ENCODE measurements around the gene ANKIB1. TPM values are rescaled to one million over a fixed set of nuclear protein-coding genes. Genes with fewer than 3 reads are reported as not detected.

Gene ANKIB1
- total RNA-seq, 3 donors from 2014 or later (not counting 1 experiment from before 2014, with no cell fraction given), result 70.6 to 90.2 (median 86.6) TPM

DNA sequence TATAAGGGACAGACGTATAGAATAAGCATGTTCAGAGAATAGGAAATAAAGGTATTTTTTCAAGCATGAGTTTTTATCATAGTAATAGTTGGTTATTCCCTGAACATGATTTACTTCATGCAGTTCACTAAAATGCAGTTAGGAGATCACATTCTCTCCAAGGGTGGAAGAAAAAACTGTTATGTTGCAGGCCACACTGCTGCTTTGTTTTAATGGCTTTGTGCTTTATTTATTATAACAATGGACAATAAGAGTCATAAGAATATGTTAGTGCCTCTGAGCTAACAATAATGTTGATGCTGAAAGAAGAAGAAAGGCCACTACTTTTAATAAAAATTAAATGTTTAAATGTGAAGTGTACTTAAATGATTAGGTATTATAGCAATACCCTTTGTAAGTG, 123.0 kb downstream of the ANKIB1 start:
- Histone ChIP-seq H3K27me3 (ENCODE audit: control insufficient read depth, insufficient read depth, low read length) (no peaks in the 10 kb centered on the region), H3K4me3 (ENCODE audit: low read length) (no peak overlapping the region), H3K4me1 (ENCODE audit: control insufficient read depth, insufficient read depth, low read length) (no peaks in the 10 kb centered on the region), H3K36me3 (ENCODE audit: control insufficient read depth, insufficient read depth, low read length) (peaks cover 21% of the 10 kb centered on the region), H3K9me3 (ENCODE audit: control insufficient read depth, insufficient read depth, low read length) (no peaks in the 10 kb centered on the region), H3K27ac (ENCODE audit: low read length) (no peak overlapping the region)
- 100% methylated on average over 1 of the region's 1 CpG for WGBS (ENCODE audit: insufficient coverage)
- Mint-ChIP-seq H3K27me3 (ENCODE audit: low read depth in 2 of 2) (no peaks in the 10 kb centered on the region), H3K36me3 (peaks cover 6% of the 10 kb centered on the region), H3K27ac (no peak overlapping the region), H3K4me1 (no peaks in the 10 kb centered on the region), H3K4me3 (no peak overlapping the region), H3K9me3 (no peaks in the 10 kb centered on the region)
- TF ChIP-seq, protein P1, sequence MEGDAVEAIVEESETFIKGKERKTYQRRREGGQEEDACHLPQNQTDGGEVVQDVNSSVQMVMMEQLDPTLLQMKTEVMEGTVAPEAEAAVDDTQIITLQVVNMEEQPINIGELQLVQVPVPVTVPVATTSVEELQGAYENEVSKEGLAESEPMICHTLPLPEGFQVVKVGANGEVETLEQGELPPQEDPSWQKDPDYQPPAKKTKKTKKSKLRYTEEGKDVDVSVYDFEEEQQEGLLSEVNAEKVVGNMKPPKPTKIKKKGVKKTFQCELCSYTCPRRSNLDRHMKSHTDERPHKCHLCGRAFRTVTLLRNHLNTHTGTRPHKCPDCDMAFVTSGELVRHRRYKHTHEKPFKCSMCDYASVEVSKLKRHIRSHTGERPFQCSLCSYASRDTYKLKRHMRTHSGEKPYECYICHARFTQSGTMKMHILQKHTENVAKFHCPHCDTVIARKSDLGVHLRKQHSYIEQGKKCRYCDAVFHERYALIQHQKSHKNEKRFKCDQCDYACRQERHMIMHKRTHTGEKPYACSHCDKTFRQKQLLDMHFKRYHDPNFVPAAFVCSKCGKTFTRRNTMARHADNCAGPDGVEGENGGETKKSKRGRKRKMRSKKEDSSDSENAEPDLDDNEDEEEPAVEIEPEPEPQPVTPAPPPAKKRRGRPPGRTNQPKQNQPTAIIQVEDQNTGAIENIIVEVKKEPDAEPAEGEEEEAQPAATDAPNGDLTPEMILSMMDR (IDR thresholded peaks at IDR 0.05), result no peak
- intact Hi-C loops (cut with micrococcal nuclease), result no loop called here
- DNase-seq, result no peak
- ATAC-seq, result no peak

DNA sequence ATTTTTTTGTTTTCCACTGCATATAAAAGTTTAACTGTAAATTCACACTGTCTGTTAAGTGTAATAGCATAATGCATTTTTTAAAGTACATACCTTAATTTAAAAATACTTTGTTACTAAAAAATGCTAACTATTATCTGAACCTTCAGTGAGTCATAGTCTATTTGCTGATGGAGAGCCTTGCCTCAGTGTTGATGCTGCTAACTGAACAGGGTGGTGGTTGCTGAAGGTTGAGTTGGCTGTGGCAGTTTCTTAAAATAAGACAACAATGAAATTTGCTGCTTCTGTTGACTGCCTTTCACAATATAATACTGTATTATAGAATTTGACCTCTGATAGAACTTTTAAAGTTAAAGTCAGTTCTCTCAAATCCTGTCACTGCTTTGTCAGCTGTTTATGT, 129.2 kb downstream of the ANKIB1 start:
- no peak overlapping the region for H3K27ac Mint-ChIP-seq
- H3K36me3 Mint-ChIP-seq, result peaks cover 7% of the 10 kb centered on the region
- H3K4me3 Mint-ChIP-seq, result no peak overlapping the region
- intact Hi-C loops (cut with micrococcal nuclease), result no loop called here
- H3K9me3 Mint-ChIP-seq, result no peaks in the 10 kb centered on the region
- Histone ChIP-seq H3K4me3 (ENCODE audit: low read length) (no peak overlapping the region), H3K27ac (ENCODE audit: low read length) (no peak overlapping the region), H3K9me3 (ENCODE audit: control insufficient read depth, insufficient read depth, low read length) (no peaks in the 10 kb centered on the region), H3K36me3 (ENCODE audit: control insufficient read depth, insufficient read depth, low read length) (peaks cover 28% of the 10 kb centered on the region), H3K4me1 (ENCODE audit: control insufficient read depth, insufficient read depth, low read length) (no peaks in the 10 kb centered on the region), H3K27me3 (ENCODE audit: control insufficient read depth, insufficient read depth, low read length) (no peaks in the 10 kb centered on the region)
- ATAC-seq (no peak), DNase-seq (no peak)
- TF ChIP-seq, protein P1 (IDR thresholded peaks at IDR 0.05), result no peak
- no peaks in the 10 kb centered on the region for H3K4me1 Mint-ChIP-seq
- no peaks in the 10 kb centered on the region for H3K27me3 Mint-ChIP-seq (ENCODE audit: low read depth in 2 of 2)

DNA sequence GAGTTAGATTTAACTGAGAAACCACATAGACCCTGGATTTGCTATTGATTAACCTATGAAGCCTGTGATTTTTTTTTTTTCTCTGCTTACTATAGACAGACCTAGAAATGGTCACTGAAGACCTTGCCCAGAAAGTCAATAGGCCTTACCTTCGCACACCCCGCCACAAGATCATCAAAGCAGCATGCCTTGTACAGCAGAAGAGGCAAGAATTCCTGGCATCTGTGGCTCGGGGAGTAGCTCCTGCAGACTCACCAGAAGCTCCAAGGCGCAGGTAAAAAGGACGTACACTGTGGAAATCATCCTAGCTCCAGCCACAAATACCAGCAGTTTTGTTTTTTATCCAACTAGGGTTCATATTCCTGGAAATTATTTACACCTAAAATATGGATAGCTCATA, 145.3 kb downstream of the ANKIB1 start:
- Histone ChIP-seq H3K4me1 (ENCODE audit: control insufficient read depth, insufficient read depth, low read length) (no peaks in the 10 kb centered on the region), H3K27ac (ENCODE audit: low read length) (no peak overlapping the region), H3K27me3 (ENCODE audit: control insufficient read depth, insufficient read depth, low read length) (no peaks in the 10 kb centered on the region), H3K36me3 (ENCODE audit: control insufficient read depth, insufficient read depth, low read length) (peaks cover 24% of the 10 kb centered on the region), H3K9me3 (ENCODE audit: control insufficient read depth, insufficient read depth, low read length) (no peaks in the 10 kb centered on the region), H3K4me3 (ENCODE audit: low read length) (no peak overlapping the region)
- no peaks in the 10 kb centered on the region for H3K9me3 Mint-ChIP-seq
- TF ChIP-seq, protein P1 (IDR thresholded peaks at IDR 0.05), result no peak
- intact Hi-C loops (cut with micrococcal nuclease), result no loop called here
- no peaks in the 10 kb centered on the region for H3K4me1 Mint-ChIP-seq
- no peak overlapping the region for H3K4me3 Mint-ChIP-seq
- 99% methylated on average over 5 of the region's 5 CpGs for WGBS (ENCODE audit: insufficient coverage)
- H3K27me3 Mint-ChIP-seq (ENCODE audit: low read depth in 2 of 2), result no peaks in the 10 kb centered on the region
- ATAC-seq (no peak), DNase-seq (no peak)
- H3K36me3 Mint-ChIP-seq, result peaks cover 7% of the 10 kb centered on the region
- H3K27ac Mint-ChIP-seq, result no peak overlapping the region

DNA sequence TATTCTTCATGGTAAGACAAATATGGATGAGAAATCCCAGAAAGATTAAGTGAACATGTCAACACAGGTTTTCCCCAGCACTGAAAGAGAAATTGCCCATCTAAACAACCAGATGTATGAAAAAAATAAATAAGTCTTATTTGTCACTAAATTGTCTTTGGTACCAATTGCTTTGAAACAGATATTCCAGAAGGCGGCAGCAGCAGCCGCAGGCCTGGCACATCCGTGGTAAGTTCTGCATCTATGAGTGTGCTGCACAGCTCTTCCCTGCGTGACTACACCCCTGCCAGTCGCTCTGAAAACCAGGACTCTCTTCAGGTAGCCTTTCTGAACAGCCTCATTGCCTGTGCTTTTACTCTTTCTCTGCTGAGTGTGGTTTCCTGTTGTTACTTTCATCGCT, 151.8 kb downstream of the ANKIB1 start:
- H3K36me3 ChIP-seq (ENCODE audit: control insufficient read depth, insufficient read depth, low read length), result peaks cover 36% of the 10 kb centered on the region
- Mint-ChIP-seq H3K9me3 (no peaks in the 10 kb centered on the region), H3K4me1 (no peaks in the 10 kb centered on the region), H3K27me3 (ENCODE audit: low read depth in 2 of 2) (no peaks in the 10 kb centered on the region), H3K27ac (no peak overlapping the region), H3K4me3 (no peak overlapping the region), H3K36me3 (peaks cover 15% of the 10 kb centered on the region)
- TF ChIP-seq, protein P1 (IDR thresholded peaks at IDR 0.05), result no peak
- no peak for DNase-seq
- no peak for ATAC-seq
- intact Hi-C loops (cut with micrococcal nuclease), result no loop called here
- no peaks in the 10 kb centered on the region for H3K9me3 ChIP-seq (ENCODE audit: control insufficient read depth, insufficient read depth, low read length)
- no peaks in the 10 kb centered on the region for H3K4me1 ChIP-seq (ENCODE audit: control insufficient read depth, insufficient read depth, low read length)
- no peak overlapping the region for H3K27ac ChIP-seq (ENCODE audit: low read length)
- H3K4me3 ChIP-seq (ENCODE audit: low read length), result no peak overlapping the region
- WGBS (ENCODE audit: insufficient coverage), result 97% methylated on average over 5 of the region's 6 CpGs
- no peaks in the 10 kb centered on the region for H3K27me3 ChIP-seq (ENCODE audit: control insufficient read depth, insufficient read depth, low read length)
